NCI-H2081 (cell line): ENCODE data around the gene FNBP1L.

ENCODE experiments used
- DNase-seq, 2 experiments: peaks; one replicate each; lab custom pipeline; 2025; lab: John Stamatoyannopoulos, UW

Gene FNBP1L

DNA sequence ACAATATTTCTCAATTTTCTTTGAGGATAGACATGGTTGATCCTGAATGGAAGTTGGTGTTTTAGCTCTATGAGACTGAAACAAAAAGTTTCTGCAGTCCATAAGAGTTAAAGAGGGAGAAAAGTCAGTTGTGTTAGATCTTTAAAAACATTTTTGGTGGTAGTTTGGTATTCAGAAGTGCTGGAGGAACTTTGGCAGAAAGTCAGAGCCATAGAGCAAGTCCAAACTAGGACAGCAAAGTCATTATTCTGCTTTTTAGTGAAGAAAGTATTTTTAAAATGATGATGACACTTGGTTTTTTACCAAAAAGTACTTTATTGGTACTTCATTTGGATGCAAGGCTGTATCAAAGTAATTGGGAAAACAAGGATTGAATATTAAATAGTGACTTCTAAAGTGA is 41.8 kb downstream of the FNBP1L start:
- DNase-seq: no peak

DNA sequence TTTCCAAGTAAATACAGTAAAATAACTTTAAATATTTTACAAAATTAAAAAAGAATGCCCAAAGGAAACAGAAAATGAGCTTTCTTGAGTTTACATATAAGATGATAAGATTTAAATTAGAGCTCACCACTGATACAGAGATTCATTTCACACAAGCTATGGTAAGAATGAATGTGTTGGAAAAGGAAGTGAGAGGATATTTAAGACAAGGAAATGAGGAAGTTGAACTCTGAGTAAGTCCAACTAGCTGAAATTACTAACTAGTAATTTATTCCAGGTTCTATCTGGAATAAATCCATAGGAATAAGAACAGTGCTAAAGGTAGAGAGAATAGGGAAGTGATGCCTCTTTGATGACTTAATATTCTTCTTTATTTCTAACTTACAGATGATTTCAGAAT is 42.4 kb downstream of the FNBP1L start:
- DNase-seq: no peak

DNA sequence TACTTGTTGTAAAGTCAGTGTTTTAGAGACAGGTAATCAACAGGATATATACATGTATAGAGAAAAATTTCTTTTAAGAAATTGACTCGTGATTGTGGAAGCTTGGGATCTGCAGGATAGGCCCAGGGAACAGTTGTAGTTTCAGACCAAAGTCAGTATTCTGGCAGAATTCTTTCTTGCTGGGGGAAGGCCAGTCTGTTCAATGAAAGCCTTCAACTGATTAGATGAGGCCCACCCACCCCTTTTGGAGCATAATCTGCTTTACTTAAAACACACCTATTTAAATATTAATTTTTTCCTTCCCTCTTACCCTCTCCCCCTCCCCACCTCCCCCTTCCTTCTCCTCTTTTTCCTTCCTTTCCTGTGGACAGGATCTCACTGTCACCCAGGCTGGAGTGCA is 48.0 kb downstream of the FNBP1L start:
- no peak for DNase-seq

DNA sequence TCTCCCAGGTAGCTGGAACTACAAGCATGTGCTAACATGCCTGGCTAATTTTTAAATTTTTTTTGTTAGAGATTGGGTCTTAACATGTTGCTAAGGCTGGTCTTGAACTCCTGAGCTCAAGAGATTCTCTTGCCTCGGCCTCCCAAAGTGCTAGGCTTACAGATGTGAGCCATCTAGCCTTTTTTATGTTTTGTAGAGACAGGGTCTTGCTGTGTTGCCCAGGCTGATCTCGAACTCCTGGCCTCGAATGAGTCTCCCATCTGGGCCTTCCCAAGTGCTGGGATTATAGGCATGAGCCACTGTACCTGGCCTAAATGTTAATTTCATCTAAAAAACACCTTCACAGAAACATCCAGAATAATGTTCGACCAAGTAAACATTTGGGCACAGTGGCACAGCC is 48.6 kb downstream of the FNBP1L start:
- no peak for DNase-seq

DNA sequence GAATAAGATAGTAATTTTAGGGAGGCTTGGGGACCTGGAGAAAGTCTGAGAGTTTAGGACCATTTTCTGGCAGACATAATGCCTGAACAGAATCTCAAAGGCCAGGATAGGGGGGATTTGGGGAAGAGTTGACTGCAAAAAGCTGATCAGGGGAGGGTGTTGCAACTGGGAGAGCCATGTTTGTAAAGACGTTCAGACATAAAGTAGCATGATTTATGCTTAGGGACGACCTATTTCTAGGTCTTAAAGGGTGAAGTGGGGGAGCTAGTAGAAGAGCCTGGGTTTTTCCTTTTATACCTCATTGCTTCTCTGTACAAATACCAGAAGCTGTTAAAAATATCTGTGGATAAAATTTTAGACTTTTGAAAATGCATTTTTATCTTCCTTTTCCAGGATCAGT is 51.2 kb downstream of the FNBP1L start:
- no peak for DNase-seq

DNA sequence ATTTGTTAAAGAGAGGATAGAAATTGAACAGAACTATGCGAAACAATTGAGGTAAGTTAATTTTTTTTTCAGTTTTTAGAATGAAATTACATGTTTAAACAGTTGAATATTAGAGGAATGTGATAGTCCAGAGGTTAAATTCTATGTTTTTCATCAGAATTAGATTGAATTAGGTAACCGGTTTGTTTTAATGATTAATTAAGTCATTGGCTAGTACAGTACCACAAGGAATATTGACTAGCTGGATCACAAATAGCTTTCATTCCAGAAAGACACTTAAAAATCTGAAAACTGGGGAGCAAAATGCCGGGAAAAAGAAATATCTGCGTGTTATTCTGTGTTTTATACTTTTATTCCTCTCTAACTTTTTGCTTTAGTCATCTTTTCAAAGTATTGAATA is 51.6 kb downstream of the FNBP1L start:
- no peak for DNase-seq

DNA sequence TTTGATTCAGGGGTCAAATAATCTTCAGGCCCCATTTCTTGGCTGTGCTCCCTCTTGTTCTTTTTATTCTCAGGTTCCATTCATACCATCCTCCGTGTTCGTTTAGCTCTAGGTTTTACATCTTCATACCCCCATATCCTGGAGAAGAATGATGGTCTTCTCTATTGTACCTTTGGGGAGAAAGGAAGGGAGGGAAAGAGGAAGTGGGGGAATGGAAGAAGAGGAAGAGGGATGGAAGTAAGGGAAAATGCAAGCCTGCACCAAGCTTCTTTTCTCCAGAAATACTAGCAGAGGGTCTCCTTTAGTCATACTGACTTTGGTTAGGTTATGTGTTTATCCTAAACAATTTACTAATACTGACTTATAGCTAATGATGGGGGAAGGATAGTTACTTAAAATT is 52.4 kb downstream of the FNBP1L start:
- no peak for DNase-seq

DNA sequence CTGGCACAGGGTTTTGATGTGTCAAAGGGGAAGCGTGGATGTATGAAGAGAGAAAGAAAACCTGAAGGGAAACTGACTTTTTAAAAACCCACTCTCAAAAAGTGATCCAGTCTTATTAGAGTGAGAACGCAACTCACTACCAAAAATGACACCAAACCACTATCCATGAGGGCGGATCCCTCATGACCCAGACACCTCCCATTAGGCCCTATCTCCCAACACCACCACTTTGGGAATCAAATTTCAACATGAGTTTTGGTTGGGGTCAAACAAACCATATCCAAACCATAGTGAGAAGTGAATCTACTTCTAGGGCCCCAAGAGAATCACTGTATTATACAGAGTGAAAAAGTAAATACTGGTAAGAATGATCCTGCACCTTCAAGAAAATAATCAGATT is 53.5 kb downstream of the FNBP1L start:
- DNase-seq: no peak

DNA sequence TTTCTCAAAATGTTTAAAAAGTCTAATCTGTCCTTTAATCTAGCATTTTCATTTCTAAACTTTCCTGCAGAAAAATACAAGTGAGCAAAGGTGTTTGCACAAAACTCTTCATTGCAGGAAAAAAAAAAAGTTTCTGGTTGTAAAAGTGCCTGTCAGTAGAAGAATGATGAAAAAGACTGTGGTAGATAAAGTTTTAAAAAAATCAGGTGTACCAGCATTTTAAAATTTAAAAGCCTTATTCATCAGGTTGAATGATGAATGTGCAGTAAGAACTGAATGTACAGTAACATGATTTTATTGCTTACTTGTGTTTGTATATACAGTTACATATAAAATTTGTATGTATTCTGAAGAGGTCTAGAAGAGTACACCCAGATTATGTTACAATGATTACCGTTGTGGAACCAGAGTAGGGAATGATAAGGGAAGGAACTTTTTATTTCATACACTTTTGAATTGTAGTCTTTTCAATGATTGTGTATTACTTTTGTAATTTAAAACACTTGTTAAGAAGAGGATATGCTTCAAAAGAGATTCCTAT is 54.0 kb downstream of the FNBP1L start:
- DNase-seq: no peak

DNA sequence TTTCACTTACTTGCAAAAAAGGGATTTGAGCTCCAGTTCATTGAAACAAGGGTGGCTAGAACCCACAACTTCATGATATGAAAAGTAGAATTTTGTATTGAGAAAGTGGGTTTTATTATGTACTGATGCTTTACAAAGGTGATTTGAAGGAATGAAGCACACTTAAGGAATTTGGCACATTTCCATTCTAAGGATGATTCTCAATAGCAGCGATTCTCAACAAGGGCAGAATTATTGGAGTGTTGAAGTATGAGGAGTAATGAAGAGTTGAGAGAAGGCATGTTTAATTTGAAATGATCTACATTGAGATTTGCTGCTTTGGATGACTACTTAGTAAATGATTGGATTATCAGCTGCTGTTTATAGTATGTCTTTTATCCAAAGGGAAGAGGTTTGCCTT is 54.7 kb downstream of the FNBP1L start:
- no peak for DNase-seq

DNA sequence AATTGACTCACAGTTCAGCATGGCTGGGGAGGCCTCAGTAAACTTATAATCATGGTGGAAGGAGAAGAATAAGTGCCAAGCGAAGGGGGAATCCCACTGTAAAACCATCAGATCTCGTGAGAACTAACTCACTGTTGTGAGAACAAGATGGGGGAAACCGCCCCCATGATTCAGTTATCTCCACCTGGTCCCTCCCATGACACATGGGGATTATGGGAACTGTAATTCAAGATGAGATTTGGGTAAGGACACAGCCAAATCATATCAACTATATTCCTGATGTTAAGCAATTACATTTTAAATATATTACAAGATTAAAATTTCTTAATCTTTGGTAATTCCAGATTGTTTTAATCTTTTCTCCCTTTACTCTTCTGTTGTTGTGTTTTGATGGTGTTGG is 55.2 kb downstream of the FNBP1L start:
- no peak for DNase-seq

DNA sequence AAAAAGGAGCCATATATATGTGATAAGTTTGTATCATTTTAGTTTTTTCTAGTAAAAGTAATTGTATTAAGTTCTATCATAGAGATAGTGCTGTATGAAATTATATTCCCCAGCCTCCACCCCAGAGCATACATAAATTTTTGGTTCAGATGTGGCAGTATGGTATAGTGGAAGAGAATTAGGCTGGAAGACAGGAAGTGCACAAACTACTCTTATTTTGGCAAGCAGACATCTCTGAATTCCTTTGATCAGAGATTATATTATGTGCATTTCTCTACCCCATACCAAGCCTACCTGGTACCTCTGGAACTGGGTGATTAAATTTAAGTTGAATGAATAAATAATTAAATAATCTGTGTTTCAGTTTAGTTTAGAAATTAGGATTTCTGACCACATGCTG is 55.9 kb downstream of the FNBP1L start:
- DNase-seq: no peak

DNA sequence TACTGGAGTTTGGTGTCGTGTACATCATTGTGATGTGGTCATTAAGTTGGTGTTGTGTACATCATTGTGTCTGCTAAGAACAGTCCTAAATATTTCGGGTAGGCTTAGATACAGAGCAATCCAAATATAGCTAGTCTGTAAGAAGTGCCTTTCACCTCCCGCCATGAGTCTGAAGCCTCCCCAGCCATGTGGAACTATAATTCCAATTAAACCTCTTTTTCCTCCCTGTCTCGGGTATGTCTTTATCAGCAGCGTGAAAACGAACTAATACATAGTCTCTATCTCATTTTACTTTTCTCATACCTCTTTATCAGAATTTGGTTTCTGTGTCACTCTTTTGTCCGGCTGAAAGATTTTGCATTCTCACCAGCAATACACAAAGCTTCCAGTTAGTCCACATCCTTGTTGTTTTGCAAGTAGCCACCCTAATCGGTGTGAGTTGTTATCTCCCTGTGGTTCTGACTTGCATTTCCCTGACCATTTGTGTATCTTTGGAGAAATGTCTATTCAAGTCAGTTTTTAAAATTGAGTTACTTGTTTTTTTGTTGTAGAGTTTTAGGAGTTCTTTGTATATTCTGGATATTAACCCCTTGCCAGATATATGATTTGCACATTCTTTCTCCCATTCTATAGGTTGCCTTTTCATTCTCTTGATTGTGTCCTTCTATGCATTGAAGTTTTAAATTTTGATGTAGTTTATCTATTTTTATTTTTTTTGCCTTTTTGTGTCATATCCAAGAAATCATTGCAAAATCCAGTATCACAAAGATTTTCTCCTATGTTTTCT is 56.5 kb downstream of the FNBP1L start:
- DNase-seq: no peak

DNA sequence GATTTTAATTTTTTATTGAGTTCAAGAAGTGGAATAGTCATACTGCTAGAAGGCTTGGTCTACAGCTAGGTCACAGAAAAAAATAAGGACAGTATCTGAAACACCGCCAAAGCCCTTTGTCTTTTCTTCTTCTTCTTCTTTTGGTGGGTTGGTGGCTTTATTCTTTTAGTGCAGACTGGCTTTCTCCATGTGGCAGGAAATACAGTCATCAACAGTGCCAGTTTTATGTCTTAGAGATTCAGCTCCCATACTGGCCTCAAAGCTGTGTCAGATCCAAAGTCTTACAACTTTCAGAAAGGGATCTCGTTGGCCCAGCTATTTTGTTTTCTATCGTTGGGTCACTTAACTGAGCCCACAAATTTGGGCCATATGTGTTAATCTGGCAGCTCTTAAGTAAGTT is 58.2 kb downstream of the FNBP1L start:
- DNase-seq: no peak

DNA sequence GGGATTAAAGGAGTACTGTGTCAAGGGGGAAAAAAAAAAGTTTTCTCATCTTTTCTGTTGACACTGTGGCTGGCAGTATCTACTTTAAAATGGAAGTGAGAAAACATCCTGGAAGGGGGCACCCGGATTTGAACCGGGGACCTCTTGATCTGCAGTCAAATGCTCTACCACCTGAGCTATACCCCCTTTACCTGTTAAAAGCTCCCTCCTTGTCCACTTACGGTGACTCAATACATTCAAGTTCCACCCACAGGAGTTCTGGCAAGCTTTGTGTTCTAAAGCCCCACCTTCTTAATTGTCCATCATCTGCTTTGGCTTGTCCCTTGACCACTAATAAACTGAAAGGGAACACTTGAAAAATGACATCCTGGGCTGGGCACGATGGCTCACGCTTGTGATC is 68.2 kb downstream of the FNBP1L start:
- DNase-seq: no peak

DNA sequence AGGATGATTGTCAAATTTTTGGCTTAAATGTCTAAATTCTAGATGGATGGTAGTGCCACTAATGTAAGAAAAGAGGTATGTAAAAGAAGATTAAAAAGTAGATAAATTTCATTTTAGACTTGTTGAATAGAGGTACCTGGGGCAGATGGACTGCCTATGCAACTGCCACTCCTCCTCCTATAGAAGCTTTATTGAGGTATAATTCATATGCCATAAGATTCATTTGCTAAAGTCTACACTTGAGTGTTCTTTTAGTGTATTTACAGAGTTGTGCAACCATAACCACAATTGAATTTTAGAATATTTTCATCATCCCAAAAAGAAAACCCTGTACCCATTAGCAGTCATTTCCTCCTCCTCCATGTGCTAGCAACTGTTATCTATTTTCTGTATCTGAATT is 70.6 kb downstream of the FNBP1L start:
- DNase-seq: no peak

DNA sequence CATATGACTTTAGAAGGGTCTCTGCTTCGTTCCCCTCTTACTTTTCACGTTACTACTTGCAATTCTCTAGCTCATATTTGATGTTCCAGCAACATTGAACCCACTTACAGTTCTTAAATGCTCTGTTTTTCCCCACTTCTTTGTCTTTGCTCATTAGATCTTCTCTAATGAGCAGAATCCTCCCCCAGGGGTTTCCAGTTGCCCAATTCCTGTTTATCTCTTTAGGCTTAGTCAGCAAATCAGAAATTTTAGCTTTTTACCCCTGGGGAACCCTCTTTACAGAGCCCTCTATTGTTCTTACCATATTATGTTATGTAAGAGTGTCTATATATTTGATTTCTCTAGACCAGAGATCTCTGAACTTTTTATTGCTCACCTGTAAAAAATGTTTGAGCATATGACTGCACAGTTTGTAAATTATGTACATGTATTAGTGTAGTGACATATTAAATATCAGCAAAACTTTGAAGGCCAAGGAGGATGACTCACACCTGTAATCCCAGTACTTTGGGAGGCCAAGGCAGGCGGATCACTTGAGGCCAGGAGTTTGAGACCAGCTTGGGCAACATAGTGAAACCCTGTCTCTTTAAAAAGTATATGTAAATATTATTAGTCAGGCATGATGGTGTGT is 71.4 kb downstream of the FNBP1L start:
- DNase-seq: no peak

DNA sequence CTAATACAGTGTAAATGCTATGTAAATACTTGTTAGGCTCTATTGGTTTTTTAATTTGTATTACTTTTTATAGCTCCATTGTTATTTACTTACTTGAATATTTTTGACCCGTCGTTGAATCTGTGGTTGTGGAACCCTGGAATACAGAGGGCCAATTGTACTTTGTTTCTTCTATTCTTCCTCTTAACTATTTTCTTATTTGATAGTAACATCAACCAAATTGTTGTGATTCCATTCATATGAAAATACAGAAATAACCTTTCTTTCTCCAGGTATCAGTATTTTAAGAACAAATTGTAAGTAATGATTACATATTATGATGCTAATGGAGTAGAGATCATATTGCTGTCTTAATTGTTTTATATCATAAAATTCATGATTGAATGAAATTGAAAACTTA is 73.7 kb downstream of the FNBP1L start:
- no peak for DNase-seq

DNA sequence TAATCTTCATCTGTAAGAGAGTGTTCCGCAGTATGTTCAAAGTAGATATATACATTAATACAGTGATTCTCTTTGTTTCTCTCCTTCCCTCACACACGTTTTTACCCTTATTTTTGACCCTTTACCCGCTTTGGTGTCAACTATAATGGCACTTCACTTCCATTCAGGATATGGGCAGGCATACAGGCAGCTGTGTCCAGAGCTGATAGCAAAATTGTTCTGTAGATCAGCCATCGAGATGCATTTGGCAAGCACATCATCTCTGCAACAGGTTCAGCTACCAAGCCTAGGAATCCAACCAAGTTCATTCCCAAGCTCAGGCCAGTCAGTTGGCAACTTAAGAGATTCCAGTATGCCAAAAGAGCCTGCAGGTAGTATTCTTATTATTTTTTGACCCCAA is 74.8 kb downstream of the FNBP1L start:
- no peak for DNase-seq

DNA sequence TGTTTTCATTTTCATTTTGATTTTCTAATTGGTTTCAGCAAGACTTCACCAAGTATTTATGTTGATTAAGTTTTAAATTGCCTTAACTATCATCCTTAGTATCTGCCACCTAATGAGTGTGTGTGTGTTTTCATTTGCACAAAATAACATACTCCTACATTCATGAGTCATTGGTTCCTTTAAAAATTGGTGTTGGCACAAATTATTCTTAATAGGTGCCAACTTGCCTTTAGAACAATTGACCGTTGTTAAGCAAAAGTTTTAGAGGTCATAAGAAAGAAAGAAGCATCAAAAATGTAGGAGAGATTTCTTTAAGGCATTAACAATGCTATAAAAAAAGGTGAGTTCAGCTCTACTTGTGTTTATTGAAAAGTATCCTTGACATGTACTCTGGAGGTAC is 77.5 kb downstream of the FNBP1L start:
- DNase-seq: no peak

DNA sequence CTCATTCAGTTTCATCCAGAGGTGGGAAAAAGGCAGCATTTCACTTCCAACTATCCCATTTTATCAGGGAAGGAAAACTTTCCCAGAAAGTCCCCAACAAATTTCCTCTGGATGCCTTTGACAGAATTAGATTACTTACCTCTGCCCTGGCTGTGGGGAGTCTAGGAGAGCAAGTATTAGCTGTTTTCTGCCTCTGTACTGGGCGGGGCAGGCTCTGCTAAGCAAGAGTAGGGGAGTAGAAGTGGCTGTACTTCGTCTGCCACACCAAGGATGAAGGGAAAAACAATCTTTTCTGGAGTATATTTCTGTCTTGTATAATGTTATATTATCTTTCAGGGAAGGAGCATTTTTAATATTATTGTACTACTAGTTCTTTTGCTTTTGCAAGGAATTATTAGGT is 78.5 kb downstream of the FNBP1L start:
- DNase-seq: no peak

DNA sequence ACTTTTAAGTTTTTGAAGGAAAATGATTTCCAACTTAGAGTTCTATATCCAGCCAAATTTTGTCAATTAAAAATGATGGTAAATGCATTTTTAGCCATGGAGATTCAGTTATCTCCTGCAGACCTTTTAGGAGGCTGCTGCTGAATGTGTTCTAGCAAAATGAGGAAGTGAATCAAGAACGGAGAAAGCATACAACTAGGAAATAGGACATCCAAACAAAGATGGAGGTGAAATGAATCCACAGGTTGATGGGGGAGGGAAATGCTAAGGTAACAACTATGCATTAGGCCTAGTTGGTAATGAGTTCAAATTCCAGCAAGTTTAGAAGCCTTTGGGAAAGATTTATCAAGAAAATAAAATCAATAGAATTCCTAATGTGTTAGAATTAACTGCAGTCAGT is 80.5 kb downstream of the FNBP1L start:
- no peak for DNase-seq

DNA sequence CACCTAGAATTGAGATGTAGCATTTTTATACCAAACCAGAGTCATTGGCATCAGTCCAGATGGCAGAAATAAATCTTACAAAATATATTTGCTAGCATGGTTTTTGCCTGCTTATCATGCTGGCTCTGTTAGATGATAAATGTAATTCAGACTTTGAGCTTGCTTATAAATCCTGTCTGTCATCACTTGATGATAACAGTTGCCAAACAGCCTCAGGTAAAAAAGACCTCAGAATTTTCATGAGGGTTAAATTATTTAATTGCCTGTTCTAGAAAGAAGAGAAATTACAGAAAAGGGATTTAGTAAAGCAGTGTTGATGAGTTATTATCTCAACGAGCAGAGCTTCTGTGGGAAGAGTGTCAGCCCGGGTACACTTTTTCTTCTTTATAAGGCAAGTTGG is 83.3 kb downstream of the FNBP1L start:
- DNase-seq: peak in 1 of 2 experiments; percentile 23
